GM12892 (cell line): ENCODE data around the gene KLHL24.

Experiments
- POLR2A ChIP-seq: IDR thresholded peaks from 2 replicates; pipeline ENCODE4 v1.6.1; 2011; ENCODE audit warnings: low read depth, low read length, control low read depth
- POLR2AphosphoS5 ChIP-seq: IDR thresholded peaks from 2 replicates; pipeline ENCODE4 v1.6.1; 2011; ENCODE audit warnings: low read depth, low read length, control low read depth
- TAF1 ChIP-seq: IDR thresholded peaks from 2 replicates; pipeline ENCODE4 v1.6.1; 2011; ENCODE audit warnings: low read depth, mild to moderate bottlenecking, control low read depth, low read length, borderline replicate concordance

DNA sequence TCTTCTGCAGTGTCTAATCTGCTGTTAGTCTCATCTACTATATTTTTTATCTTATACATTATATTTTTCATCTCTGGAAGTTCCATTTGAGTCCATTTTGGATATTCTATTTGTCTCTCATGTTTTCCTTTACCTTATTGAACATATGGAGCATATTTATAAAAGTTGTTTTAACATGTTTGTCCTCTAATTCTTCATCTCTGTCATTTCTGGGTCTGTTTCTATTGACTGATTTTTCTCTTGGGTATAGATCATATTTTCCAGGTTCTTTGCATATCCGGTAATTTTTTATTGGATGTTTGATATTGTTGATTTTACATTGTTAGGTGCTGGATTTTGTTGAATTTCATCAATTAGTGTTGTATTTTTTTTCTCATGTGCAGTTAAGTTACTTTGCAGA, 37.5 kb upstream of the KLHL24 start:
- no peak for TF ChIP-seq POLR2A
- no peak for TF ChIP-seq POLR2AphosphoS5
- no peak for TF ChIP-seq TAF1
